Liver (tissue), 9 donors: Measurements from ENCODE around the gene LYRM9. TPM values are rescaled to one million over a fixed set of nuclear protein-coding genes. Genes with fewer than 3 reads are reported as not detected.

Experiments used
- DNase-seq: peaks from one replicate; pipeline ENCODE4 v3.0.0-alpha.2; 2017; ENCODE audit warnings: low spot score
- H3K27ac ChIP-seq, 2 donors: one replicate each; pipeline ENCODE4 v1.7.0; 2013; ENCODE audit warnings: inconsistent platforms in 2 of 2, low read length in 2 of 2, control low read depth in 1 of 2, low read depth in 1 of 2, mild to moderate bottlenecking in 1 of 2
- H3K27me3 ChIP-seq, 4 donors: one replicate each; pipeline versions ENCODE4 v1.6.1 to v1.7.0; 2013; ENCODE audit warnings: low read length in 3 of 4, inconsistent platforms in 1 of 4, mild to moderate bottlenecking in 1 of 4, moderate library complexity in 1 of 4; ENCODE audit not compliant: control insufficient read depth in 4 of 4, insufficient read depth in 4 of 4
- H3K36me3 ChIP-seq, 4 donors: one replicate each; pipeline versions ENCODE4 v1.6.1 to v1.7.0; 2013; ENCODE audit warnings: low read length in 3 of 4, mild to moderate bottlenecking in 3 of 4, low read depth in 1 of 4, moderate library complexity in 1 of 4; ENCODE audit not compliant: control insufficient read depth in 4 of 4, insufficient read depth in 3 of 4
- H3K4me1 ChIP-seq, 4 donors: one replicate each; pipeline versions ENCODE4 v1.6.1 to v1.7.0; 2013; ENCODE audit warnings: low read length in 3 of 4, mild to moderate bottlenecking in 3 of 4, moderate library complexity in 1 of 4; ENCODE audit not compliant: control insufficient read depth in 4 of 4, insufficient read depth in 4 of 4
- H3K4me3 ChIP-seq, 3 donors: one replicate each; pipeline versions ENCODE4 v1.6.1 to v1.7.0; 2013; ENCODE audit warnings: low read length in 3 of 3, control low read depth in 1 of 3, low read depth in 1 of 3, mild to moderate bottlenecking in 1 of 3
- H3K9ac ChIP-seq, 2 donors: one replicate each; pipeline ENCODE4 v1.7.0; 2013; ENCODE audit warnings: low read length in 2 of 2, mild to moderate bottlenecking in 2 of 2, moderate library complexity in 2 of 2, control low read depth in 1 of 2, low read depth in 1 of 2
- H3K9me3 ChIP-seq, 4 donors: one replicate each; pipeline versions ENCODE4 v1.6.1 to v1.7.0; 2013; ENCODE audit warnings: low read length in 3 of 4; ENCODE audit not compliant: control insufficient read depth in 4 of 4
- CTCF ChIP-seq: fragments of 150-350 bp; IDR thresholded peaks from 2 replicates; pipeline ENCODE4 v1.5.1; 2017; ENCODE audit warnings: improper control_type of control experiment, low read depth, low read length; ENCODE audit not compliant: missing input control
- EGR1 ChIP-seq, 2 donors: IDR thresholded peaks; 2 replicates each; pipeline ENCODE4 v1.6.1; 2016 to 2018; ENCODE audit warnings: antibody characterized with exemption in 2 of 2, low read depth in 2 of 2
- FOXA1 ChIP-seq: IDR thresholded peaks from 2 replicates; pipeline ENCODE4 v1.6.1; 2016; ENCODE audit warnings: antibody characterized with exemption
- FOXA2 ChIP-seq: IDR thresholded peaks from 2 replicates; pipeline ENCODE4 v1.6.1; 2016; ENCODE audit warnings: antibody characterized with exemption
- HNF4A ChIP-seq, 2 donors: conservative IDR thresholded peaks; 2 replicates each; pipeline ENCODE4 v1.6.1; 2016; ENCODE audit warnings: antibody characterized with exemption in 2 of 2, mild to moderate bottlenecking in 2 of 2
- HNF4G ChIP-seq: IDR thresholded peaks from 2 replicates; pipeline ENCODE4 v1.6.1; 2016; ENCODE audit warnings: antibody characterized with exemption
- JUND ChIP-seq, 2 donors: IDR thresholded peaks; 2 replicates each; pipeline ENCODE4 v1.6.1; 2016; ENCODE audit warnings: antibody characterized with exemption in 2 of 2
- MAX ChIP-seq: IDR thresholded peaks from 2 replicates; pipeline ENCODE4 v1.6.1; 2016; ENCODE audit warnings: antibody characterized with exemption
- NR2F2 ChIP-seq: IDR thresholded peaks from 2 replicates; pipeline ENCODE4 v1.6.1; 2016; ENCODE audit warnings: antibody characterized with exemption
- RAD21 ChIP-seq, 2 donors: IDR thresholded peaks; 2 replicates each; pipeline ENCODE4 v1.6.1; 2016; ENCODE audit warnings: antibody characterized with exemption in 2 of 2, mild to moderate bottlenecking in 2 of 2
- REST ChIP-seq: IDR thresholded peaks from 2 replicates; pipeline ENCODE4 v1.6.1; 2016; ENCODE audit warnings: antibody characterized with exemption, mild to moderate bottlenecking
- RXRA ChIP-seq, 2 donors: IDR thresholded peaks; 2 replicates each; pipeline ENCODE4 v1.6.1; 2017 to 2018; ENCODE audit warnings: antibody characterized with exemption in 2 of 2, mild to moderate bottlenecking in 1 of 2
- TAF1 ChIP-seq: conservative IDR thresholded peaks from 2 replicates; pipeline ENCODE4 v1.6.1; 2016; ENCODE audit warnings: antibody characterized with exemption, mild to moderate bottlenecking
- YY1 ChIP-seq: IDR thresholded peaks from 2 replicates; pipeline ENCODE4 v1.6.1; 2016; ENCODE audit warnings: antibody characterized with exemption, mild to moderate bottlenecking
- ZBTB33 ChIP-seq: IDR thresholded peaks from 2 replicates; pipeline ENCODE4 v1.6.1; 2016; ENCODE audit warnings: antibody characterized with exemption
- WGBS: extraction: QIAGEN DNeasy Blood & Tissue Kit; methylation state at CpG from one replicate; pipeline ENCODE4 v1.1.7; 2013; 5-methylcytosine and 5-hydroxymethylcytosine counted together
- polyA plus RNA-seq, 2 donors: library from polyadenylated mRNA; stranded (reverse) in 1 of 2; unstranded in 1 of 2; fragments of 200-250 nt in 1 of 2; fragments of >200 nt in 1 of 2; fragmentation: Nextera tagmentation in 1 of 2; extraction: Ambion mirVana in 1 of 2; gene quantifications; one replicate each; pipeline versions ENCODE4 v1.2.1 to v1.2.3, GENCODE V29; 2013 to 2015
- total RNA-seq, 2 donors: library from RNA; depleted of rRNA; stranded (reverse); fragments of >200 nt; gene quantifications; one replicate each; pipeline ENCODE4 v1.2.3, GENCODE V29; 2014
- TF ChIP-seq, protein P1 (sequence below): IDR thresholded peaks from 2 replicates; pipeline ENCODE4 v1.6.1; 2016; ENCODE audit warnings: antibody characterized with exemption
- donor health status: healthy.
- donor health status: healthy.
- donor health status: healthy.
- donor health status: healthy.
- donor health status: healthy.

LYRM9 gene
- total and polyA plus RNA-seq, 4 donors: 3.8 to 4.4 (median 4.1) TPM

- peaks cover 0 to 9% (median 1%) of the 10 kb centered on the region in 4 donors for H3K4me1 ChIP-seq
- no peak overlapping the region for H3K9ac ChIP-seq
- H3K36me3 ChIP-seq: no peaks in the 10 kb centered on the region
- DNase-seq: no peak
- 46% methylated on average over 8 of the region's 8 CpGs for WGBS
- H3K9me3 ChIP-seq: no peaks in the 10 kb centered on the region
- H3K27me3 ChIP-seq: no peaks in the 10 kb centered on the region
- no peak overlapping the region for H3K27ac ChIP-seq
- H3K4me3 ChIP-seq: no peak overlapping the region
- TF ChIP-seq YY1: no peak
- no peak for TF ChIP-seq MAX
- TF ChIP-seq HNF4G: no peak
- TF ChIP-seq CTCF: no peak
- TF ChIP-seq FOXA1: no peak
- TF ChIP-seq, protein P1, sequence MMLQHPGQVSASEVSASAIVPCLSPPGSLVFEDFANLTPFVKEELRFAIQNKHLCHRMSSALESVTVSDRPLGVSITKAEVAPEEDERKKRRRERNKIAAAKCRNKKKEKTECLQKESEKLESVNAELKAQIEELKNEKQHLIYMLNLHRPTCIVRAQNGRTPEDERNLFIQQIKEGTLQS: no peak
- TF ChIP-seq RXRA (IDR thresholded peaks at IDR 0.05): no peak
- no peak for TF ChIP-seq EGR1 (IDR thresholded peaks at IDR 0.05; ENCODE audit: low read depth in 2 of 2)
- TF ChIP-seq ZBTB33: no peak
- no peak for TF ChIP-seq NR2F2
- no peak for TF ChIP-seq REST
- no peak for TF ChIP-seq HNF4A (conservative IDR thresholded peaks at IDR 0.05)
- TF ChIP-seq FOXA2: no peak
- no peak for TF ChIP-seq RAD21 (IDR thresholded peaks at IDR 0.05)
- TF ChIP-seq JUND (IDR thresholded peaks at IDR 0.05): no peak
- TF ChIP-seq TAF1: no peak
These were observed 2.1 kb upstream of the LYRM9 start for GRCh38 chr17:27895123-27895895.
